ELR (cell line): ENCODE results near the gene NFATC2.

ENCODE experiments used
- DNase-seq: peaks from one replicate; pipeline ENCODE4 v3.0.0-alpha.2; 2015; ENCODE audit warnings: low read depth

The NFATC2 gene

DNA sequence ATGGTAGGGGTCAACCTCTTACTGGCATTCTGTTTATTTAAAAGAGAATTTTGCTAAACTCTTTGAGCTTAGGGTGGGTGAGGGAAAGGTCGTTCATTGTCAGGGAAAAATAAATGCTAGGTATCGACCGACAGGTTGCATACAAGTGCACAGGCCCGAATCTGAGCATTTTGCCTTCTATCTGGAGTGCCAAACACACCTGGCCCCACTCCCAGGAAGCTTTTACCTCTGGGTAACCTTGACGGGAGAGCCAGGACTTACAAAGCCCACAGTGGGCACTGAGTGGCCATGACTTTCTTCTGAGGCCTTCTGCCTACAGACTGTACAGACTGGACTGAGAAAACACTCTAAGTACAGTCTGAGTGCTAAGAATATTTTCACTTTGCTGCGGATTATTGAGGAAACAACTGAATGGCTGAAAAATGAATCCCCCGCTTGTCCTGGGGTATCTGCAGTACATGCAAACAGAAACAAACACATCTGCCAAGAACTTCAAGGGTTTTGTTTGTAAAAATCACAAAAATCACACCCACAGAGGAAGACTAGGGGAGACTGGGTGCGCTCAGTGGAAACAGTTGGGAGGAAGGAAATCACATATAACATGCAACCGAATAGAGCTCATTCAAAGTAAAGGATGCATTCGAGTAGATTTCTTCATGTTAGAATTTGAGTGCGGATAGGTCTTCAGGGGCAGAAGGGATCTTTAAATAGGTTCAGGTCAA, 152.8 kb downstream of the NFATC2 start:
- DNase-seq = no peak

DNA sequence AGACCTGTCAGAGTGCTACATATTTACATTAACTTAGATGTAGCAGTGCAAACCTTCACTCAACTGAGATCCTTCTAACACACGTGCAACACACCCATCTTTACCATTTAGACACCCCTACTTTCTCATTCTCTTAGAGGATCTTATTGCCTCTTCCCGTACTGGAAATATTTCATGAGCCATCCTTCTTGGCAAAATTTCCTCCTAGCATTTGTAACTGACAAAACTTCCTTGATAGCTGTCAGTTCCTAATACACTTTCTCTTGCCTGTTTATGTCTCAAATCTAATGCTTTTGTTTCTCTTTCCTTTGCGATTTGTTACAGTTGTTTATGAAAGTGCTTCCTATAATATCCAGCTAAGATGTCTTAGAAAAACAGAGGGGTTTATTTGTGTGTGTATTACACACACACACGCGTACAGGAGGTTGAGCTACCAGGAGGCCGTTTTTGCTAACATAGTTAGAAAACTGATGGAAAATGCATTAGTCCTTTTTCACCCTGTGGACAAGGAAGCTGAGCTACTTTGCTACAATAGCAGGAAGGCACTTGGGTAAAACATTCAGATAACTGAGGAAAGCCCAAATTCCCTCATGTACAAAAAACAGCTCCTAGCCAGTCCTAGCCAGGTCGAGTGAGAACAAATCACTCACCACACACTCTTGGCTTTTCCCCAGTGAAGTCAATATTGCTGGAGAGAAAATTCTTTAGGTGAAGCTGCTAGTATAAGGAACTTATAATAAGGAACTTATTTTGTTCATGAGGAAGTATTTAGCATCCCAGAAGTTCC, 153.6 kb downstream of the NFATC2 start:
- peak; percentile 27 for DNase-seq

DNA sequence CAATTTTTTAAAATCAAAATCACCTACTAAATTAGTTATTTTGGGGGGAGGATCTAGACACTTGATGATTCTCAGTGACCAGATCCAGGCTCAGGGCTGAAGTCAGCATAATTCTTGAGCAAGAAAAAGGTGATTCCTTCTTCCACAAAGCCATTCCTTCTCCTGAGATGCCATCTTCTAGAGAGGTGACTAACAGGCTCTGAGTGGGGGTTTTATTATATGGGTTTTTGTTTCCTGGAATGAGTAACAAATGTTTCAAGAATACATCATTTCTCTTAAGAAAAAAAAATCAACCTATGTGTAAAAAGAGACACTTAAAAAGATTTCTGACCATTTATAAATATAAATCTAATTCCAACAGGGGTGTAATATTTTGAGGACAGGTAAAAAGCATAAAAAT, 154.3 kb downstream of the NFATC2 start:
- DNase-seq = peak; percentile 89

DNA sequence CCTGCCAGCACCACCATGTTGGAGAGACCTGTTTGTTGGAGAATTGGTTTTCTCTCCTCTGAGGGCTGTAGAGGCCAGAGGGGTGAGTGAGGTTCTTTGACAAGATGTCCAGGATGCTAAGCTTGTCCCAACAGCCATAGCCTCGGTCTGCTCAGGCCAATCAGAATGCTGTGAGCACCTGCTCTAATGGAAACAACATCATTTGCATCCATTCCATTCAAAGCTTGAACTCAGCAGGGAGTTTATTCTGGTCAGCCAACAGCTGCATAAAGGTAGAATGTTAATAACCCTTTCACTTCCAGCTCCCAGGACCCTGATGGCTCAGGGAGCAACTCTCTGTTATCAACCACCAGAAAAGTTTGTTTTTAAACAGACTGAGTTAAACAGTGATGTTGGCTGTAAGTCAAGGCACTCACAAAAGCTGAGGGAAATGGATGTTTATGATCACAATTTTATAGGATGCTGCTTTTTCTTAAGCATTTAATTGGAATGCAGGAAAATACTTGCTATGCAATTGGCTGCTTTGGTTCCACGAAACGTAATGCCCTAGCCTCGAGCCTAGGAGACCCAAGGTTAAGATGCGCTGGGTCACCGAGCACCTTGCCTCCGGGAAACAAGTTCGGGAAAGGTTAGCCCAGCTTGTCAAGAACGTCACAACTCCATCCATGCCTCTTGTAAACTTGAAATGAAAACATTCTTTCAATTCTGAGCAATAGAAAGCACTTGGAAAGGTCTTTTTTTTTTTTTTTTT, 155.2 kb downstream of the NFATC2 start:
- no peak for DNase-seq

DNA sequence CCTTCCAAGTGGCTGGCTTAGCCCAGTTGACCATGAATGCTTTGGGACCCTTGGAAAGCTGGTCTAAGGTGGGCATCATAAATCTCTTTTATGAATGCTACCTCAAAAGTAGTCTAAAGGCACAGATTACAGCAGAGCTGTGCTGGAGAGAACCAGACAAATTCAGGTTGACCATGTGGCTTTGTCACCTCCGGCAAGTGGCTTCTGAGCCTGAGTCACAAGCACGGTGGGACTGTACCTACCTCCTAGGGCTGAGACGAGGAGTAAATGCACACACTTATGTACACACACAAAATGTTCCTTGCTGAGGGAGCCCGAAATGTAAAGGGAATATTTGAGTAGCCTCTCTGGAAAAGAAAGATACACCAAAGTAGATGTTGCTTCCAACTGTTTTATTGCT, 155.9 kb downstream of the NFATC2 start:
- no peak for DNase-seq

DNA sequence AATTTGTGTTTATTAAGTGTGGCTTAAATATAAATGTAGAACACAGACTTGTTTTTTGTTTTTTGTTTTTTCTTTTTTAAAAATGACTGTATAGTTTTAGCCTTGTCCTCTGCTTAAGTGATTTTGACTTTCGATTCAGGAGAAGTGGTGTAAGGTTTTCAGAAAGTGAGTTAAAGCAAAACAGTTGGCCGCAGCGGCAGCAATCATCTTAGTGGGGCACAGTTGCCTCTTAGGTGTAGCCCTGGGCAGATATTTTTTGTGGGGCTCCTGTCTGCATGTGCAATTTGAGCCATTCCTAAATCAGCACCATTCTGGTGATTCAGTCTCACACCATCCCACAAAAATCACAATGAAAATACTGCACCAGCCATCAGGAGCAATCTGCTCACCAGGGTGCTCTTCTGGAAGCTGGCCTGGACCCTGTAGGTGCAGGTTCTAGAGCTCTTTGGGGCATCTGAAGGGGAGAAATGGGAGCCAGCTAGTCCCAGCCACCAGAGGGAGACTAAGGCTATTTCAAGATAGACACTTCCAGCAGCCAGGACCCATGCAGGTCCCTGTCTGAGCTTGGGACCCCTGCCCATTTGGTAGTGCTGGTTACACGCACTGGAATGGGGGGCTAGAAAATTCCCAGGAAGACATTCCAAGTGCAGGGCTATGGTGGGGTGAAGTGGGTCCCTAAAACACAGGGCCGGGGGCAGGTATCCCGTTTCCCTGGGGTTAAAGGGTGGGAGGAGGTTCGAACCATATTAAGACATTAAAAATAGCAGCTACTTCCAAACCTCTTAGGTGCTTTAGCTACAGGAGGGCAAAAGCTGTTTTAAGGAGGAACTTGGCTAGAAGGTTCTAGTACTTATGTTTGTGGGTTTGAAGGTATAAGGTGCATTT, 156.6 kb downstream of the NFATC2 start:
- peak; percentile 70 for DNase-seq

DNA sequence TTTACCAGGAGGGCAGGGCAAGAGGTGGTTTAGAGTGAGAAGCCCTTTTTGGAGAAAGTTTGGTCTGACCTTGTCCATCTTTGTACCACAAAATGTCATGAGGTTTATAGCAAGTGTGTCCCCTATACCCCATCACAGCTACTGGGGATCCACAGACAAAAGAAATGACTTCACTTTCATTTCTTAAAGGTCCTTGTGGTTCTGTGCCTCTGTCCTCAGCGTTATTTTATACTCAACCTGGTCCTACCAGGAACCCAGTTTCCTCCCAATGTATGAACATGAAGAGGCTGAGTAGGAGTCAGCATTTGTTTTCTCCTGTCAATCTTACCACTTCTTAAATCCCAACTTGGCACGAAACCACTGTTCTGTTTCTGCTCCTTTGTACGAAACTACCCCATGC, 157.6 kb downstream of the NFATC2 start:
- no peak for DNase-seq

DNA sequence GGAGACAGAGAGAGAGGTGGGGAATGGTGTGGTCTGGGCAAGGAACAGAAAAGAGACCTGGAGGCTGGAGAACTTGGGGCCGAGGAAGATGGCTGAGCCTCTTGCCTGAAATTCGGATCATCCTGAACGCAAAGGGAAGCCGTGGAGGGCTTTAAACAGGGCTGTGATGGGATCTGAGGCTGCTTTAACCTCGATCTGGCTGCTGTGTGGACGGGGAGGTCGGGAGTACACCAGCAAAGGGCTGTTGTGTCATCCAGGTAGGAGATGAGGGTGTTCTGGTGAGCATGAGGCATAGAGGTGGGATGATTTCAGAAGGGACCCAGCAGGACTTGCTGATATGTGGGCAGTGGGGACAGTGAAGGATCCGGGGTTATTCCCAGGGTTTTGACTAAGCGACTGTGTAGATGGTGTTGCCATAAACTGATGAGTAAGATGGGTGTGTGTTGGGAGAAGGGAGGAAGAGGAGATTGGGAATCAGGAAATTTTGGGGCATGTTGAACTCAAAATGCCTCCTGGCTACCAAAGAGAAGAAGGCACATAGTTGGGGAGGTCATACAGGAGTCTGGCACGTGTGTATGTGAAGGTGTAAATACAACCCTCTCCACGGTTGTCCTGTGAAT, 158.5 kb downstream of the NFATC2 start:
- peak; percentile 18 for DNase-seq

DNA sequence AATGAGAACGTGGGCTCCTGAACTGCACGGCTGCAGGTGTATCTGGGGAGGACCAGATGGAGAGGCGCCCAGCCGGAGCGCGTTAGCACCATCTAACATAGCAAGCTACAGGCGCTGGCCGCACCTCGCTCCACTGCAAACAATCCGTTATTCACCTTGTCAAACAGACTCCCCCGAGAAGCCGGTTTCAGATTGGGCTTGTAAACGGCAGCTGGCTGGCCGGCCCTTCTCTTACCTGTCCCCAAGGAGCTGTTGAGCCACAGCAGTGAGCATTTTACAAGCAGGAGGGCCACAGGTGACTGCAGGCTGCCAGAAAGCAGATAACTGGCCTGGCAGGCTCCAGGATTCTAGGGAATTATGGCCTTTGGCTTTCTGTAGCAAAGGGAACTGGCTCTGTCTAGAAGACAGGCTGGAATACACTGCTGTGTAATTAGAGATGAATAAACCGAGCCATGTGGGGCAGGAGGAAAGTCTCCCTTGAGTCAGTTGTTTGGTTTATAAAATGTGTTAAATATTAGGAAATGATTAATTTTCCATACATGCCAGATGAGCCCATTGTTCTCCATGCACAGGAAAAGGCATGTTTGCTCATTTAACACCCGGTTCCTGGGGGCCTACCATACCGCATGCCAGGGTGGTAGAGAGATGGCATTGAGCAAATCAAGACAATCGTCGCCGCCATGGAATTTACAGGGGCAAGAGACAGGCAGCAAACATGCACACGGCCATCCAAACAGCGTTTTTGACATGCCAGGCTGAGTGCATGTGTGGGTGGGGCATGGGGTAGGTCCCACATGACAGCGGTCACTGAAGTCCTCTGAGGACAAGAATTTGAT, 159.3 kb downstream of the NFATC2 start:
- DNase-seq = peak; percentile 37

DNA sequence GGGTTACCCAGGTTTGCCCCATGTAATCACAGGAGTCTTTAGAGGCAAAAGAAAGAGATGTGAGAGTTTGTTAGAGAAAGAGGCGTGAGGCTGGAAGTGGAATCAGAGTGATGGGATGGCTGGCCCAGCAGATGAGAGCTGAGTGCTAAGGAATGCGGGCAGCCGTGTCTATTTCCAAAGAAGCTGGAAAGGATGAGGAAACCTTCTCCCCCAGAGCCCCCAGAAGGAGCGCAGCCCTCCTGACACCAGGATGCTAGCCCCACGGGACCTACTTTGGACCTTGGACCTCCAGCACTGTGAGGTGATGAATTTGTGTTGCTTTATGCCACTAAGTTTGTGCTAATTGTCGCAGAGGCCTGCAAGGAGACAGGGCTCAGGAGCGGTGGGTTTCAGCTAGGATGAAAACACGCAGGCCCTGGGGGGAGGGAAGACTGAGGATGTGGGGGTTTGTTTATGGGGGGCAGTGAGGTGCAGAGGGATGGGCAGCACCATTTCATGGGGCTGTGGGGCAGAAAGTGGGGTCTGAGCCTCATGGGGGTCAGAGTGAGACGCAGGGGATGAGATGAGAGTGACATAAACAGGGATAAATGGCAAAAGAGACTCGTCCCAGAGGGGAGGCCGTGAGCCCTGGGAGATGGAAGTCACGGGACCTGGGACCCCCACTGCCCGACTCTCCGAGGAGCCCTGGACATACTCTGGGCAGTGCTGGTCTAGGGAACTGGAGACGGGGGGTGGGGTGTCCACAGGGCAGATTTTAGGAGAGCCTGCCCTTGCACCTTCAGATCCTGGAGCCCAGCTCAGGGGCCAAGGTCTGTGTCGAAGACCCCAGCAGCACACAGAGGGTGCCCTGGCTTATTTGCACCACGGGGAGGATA, 160.2 kb downstream of the NFATC2 start:
- DNase-seq = no peak

DNA sequence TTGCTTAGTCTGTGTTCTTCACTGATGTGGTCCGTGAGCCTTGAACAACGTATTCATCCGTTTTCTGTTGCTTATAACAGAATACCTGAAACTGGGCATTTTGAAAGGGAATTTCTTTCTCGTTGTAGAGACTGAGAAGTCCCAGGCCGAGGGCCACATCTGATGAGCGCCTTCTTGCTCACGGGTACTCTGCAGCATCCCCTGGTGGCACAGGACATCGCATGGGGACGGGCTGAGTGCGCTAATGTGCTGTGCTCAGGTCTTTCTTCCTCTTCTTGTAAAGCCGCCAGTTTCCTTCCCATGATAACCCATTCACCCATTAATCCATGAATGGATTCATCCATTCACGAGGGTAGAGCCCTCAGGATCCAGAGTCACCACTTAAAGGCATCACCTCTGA, 161.0 kb downstream of the NFATC2 start:
- DNase-seq = no peak

DNA sequence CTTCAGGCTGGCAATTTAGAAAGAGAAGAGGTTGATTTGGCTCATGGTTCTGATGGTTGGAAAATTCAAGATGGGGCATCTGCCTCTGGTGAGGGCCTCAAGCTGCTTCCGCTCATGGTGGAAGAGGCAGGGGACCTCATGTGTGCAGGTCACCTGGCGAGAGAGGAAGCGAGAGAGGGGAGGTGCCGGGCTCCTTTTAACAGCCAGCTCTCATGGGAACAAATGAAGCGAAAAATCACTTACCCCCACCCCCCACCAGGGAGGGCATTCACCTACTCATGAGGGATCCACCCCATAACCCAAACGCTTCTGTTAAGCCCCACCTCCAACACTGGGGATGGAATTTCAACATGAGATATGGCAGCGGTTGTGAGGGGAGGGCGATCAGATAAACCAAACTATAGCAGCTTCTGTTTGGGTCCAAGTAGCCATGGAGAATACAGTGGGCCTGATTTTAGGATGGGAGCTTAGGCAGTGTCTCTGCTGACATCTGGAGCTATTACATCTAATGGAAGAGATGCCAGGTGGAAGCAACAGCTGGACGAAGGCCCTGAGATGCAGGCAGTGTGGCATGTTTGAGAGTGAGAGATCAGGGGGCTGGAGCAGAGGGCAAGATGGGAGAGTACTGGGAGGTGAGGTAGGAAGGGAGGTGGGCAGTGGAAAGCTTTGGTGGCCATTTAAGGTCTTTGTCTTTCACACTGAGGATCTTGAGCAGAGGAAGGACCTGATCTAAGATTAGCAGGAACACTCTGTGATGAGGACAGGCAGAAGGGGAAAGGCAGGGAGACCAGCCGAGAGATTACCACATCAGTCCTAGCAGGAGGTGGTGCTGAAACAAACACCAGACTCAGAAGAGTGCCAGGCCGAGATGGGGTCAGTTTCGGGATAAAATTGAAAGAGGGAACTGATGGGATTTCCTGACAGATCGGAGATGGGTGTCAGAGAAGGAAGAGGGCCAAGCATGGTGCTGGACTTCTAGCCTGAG, 161.8 kb downstream of the NFATC2 start:
- no peak for DNase-seq

DNA sequence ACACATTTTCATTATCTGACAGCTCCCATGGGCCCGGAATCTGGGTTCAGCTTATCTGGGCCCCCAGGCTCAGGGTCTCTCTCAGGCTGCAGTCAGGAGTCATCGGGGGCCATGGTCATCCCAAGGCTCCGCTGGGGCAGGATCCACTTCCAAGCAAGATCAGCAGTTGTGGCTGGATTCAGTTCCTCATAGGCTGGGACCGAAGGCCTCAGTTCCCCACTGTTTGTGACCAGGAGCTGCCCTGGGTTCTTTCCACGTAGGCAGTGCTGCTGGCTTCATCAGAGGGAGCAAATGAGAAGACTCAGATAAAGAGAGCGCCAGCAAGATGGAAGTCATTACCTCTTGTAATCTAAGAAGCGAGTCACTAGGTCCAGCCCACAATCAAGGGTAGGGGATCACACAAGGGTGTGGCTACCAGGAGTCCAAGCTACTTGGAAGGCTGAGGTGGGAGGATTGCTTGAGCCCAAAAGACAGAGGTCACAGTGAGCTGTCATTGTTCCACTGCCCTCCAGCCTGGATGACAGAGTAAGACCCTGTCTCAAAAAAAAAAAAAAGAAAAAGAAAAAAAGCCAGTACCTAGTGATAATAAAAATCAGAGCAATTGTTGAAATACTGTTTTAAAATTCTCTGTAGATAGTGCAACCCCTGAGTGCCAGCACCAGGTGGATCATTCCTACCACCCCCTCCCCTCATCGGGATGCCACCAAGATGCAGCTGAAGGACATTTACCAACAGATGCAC, 162.7 kb downstream of the NFATC2 start:
- DNase-seq = no peak

DNA sequence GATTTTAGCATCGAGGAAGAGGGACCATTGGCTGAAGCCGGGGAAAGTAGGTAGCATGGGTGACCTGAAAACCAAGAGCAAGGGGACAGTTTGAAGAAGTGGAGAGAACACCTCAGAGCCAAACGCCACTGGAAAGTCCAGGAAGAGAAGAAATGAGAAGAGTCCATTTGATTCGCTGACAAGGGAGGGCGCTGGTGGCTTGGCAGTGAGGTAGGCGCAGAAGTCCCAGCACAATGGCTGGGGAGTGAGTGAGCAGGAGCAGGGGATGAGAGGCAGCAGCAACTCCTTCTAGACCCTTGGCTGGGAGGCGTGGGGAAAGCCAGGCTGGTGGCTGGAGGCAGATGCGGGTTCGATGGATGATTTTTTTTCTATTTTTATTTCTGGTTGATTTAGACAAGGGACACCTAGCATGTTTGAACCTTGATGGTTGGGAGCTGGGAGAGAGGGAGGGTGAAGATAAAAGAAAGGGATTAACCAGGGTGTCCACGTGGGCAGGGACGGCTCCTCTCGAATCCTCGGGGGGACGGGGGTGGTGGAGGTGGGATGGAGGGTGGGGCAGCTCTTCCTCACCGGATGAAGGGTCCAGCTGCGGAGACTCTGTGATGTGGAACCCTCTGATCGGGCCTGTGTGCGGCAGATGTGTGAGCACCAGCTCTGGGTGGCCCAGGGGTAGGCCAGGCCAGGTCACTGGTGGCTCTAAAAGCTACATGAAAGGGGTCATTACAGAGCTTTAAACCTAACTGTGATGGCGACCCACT, 164.2 kb downstream of the NFATC2 start:
- DNase-seq = no peak

DNA sequence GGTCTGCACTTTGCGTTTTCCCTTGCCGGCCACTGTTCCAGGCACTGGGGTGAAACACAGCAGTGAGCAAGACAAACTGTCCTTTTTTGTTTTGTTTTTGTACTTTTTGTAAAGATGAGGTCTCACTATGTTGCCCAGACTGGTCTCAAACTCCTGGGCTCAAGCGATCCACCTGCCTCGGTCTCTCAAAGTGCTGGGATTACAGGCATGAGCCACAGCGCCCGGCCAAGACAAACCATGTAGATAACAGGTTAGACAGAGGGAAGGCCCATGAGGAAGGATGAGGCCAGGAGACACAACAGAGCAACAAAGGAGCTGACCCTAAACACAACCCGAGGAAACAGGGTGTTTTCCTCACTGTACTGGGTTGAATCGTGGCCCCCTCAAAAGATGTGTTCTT, 165.4 kb downstream of the NFATC2 start:
- DNase-seq = no peak

DNA sequence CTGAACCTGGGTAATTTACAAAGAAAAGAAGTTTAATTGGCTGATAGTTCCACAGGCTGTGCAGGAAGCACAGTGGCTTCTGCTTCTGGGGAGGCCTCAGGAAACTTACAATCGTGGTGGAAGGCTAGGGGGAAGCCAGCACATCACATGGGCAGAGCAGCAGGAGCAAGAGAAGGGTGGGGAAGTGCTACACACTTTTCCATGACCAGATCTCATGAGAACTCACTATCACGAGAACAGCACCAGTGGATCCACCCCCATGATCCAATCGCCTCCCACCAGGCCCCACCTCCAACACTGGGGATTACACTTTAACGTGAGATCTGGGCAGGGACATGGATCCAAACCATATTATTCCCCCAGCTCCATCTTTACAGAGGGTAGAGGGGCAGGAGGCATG, 166.4 kb downstream of the NFATC2 start:
- DNase-seq = no peak

DNA sequence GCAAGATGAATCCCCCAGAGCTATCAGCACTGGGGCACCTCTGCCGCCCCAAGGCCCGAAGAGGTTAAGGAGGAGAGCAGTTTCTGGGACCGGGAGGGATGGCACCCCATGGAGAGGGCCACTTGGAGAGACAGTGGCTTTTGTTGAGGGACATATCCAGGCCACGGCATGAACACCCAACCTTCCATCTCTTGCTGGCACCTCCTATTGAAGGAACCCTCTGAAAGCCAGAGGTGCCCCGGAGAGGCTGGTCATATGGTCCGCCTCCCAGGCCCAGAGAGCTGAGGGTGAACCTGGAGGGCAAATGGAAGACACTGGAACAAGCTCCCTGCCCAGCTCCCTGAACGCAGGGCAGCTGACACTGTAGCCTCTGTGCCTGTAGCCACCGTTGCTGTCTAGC, 167.0 kb downstream of the NFATC2 start:
- DNase-seq = no peak
